Testis (tissue), 2 donors: ENCODE results near the gene TSPAN11.

ENCODE experiments used
- CTCF ChIP-seq, 3 experiments: fragments of 450-650 bp in 2 of 3; fragments of 200-600 bp in 1 of 3; sonication (generic) in 1 of 3; IDR thresholded peaks; one replicate each; pipeline ENCODE4 v1.5.1; 2016 to 2019; ENCODE audit warnings: antibody characterized with exemption in 3 of 3, mild to moderate bottlenecking in 2 of 3, moderate library complexity in 1 of 3
- POLR2A ChIP-seq: fragments of 450-650 bp; IDR thresholded peaks from one replicate; pipeline ENCODE4 v1.6.1; 2017; ENCODE audit warnings: antibody characterized with exemption, mild to moderate bottlenecking, moderate library complexity

- TF ChIP-seq CTCF (IDR thresholded peaks at IDR 0.05): no peak
- TF ChIP-seq POLR2A: no peak
These were observed 8.3 kb downstream of the TSPAN11 start for GRCh38 chr12:30934811-30935210.
